Measurements from ENCODE around the gene DAB2.

DNA sequence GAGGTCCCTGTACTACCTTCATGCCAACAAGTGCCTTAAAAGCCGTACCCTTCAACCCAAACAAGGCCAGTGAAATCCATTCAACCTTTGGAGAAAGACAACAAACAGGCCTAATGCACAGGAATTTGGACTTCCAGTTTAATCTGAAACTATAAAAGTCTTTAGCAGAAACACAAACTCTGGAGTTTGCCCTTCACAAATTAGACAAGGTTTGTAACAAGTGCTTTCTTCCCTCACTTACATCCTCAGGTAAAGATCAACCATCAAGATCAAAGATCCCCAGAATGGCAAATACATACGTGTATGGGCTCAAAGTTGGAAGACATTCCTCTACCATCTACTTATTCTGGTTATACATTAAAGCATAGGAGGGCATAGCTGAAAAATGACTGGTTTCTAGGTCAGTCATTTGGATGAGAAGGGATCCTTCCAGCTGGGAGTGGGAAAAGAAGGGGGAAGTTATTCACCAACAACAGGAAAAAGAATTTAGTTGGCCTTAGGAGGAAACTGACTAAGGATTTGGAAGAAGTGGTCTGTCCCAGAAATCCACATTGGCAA is 2.0 kb downstream of the DAB2 start:
- TF ChIP-seq POLR2A (IDR thresholded peaks at IDR 0.05): no peak
- TF ChIP-seq, protein P1, sequence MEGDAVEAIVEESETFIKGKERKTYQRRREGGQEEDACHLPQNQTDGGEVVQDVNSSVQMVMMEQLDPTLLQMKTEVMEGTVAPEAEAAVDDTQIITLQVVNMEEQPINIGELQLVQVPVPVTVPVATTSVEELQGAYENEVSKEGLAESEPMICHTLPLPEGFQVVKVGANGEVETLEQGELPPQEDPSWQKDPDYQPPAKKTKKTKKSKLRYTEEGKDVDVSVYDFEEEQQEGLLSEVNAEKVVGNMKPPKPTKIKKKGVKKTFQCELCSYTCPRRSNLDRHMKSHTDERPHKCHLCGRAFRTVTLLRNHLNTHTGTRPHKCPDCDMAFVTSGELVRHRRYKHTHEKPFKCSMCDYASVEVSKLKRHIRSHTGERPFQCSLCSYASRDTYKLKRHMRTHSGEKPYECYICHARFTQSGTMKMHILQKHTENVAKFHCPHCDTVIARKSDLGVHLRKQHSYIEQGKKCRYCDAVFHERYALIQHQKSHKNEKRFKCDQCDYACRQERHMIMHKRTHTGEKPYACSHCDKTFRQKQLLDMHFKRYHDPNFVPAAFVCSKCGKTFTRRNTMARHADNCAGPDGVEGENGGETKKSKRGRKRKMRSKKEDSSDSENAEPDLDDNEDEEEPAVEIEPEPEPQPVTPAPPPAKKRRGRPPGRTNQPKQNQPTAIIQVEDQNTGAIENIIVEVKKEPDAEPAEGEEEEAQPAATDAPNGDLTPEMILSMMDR (IDR thresholded peaks at IDR 0.05): no peak

Measured in thyroid gland (tissue), 4 donors.